Upper lobe of left lung (tissue), 4 donors: ENCODE data around the gene CITED4.

Source experiments
- EP300 ChIP-seq, 4 donors: sonication (generic); formaldehyde crosslinking; IDR thresholded peaks; one replicate each; pipeline ENCODE4 v1.5.1; 2017; ENCODE audit warnings: antibody characterized with exemption in 4 of 4, control low read depth in 2 of 4
- POLR2A ChIP-seq, 4 donors: fragments of 450-650 bp; IDR thresholded peaks; one replicate each; pipeline ENCODE4 v1.5.1; 2016 to 2017; ENCODE audit warnings: antibody characterized with exemption in 4 of 4, mild to moderate bottlenecking in 2 of 4
- POLR2AphosphoS5 ChIP-seq, 2 donors: sonication (generic); formaldehyde crosslinking; IDR thresholded peaks; one replicate each; pipeline ENCODE4 v1.5.1; 2017; ENCODE audit warnings: antibody characterized with exemption in 2 of 2
- TF ChIP-seq, protein P1 (sequence below), 6 experiments: fragments of 450-650 bp in 4 of 6; fragments of 200-600 bp in 2 of 6; sonication (generic) in 2 of 6; IDR thresholded peaks; one replicate each; pipeline ENCODE4 v1.5.1; 2016 to 2019; ENCODE audit warnings: antibody characterized with exemption in 6 of 6

DNA sequence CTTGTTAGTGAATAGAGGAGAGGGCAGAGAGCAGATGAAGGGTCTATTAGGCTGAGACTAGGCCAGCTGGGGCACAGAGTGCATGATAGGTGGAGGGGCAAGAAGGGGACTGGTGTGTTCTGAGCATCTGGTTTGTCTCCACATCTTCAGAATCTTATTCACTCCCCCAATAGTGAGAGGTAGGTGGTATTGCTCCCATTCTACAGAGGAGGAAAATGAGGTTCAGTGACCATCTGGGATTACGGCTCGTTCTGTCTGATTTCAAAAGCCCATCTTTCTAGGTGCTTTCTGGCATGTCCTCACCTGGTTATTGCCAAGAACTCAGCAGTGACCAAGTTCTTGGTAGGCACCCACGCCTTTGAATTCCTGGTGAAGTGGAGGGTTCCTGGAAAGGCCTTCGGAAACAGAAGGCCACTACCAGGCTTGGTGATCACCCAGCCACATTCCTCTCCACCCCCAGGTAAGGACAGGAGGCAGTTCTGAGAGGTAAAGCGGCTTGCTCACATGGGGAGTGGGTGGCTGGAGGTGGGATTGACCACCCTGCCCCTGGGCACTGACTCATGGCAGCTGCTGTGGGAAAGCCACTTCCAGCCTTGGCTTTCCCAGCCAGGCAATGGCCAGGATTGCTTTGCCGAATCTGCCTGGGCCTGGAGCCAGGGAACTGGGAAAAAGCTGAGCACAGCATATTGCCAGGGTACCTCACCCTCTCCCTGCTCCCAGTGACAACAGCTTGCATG is 18.8 kb upstream of the CITED4 start:
- TF ChIP-seq, protein P1, sequence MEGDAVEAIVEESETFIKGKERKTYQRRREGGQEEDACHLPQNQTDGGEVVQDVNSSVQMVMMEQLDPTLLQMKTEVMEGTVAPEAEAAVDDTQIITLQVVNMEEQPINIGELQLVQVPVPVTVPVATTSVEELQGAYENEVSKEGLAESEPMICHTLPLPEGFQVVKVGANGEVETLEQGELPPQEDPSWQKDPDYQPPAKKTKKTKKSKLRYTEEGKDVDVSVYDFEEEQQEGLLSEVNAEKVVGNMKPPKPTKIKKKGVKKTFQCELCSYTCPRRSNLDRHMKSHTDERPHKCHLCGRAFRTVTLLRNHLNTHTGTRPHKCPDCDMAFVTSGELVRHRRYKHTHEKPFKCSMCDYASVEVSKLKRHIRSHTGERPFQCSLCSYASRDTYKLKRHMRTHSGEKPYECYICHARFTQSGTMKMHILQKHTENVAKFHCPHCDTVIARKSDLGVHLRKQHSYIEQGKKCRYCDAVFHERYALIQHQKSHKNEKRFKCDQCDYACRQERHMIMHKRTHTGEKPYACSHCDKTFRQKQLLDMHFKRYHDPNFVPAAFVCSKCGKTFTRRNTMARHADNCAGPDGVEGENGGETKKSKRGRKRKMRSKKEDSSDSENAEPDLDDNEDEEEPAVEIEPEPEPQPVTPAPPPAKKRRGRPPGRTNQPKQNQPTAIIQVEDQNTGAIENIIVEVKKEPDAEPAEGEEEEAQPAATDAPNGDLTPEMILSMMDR (IDR thresholded peaks at IDR 0.05): no peak
- TF ChIP-seq POLR2A (IDR thresholded peaks at IDR 0.05): no peak
- no peak for TF ChIP-seq POLR2AphosphoS5 (IDR thresholded peaks at IDR 0.05)
- TF ChIP-seq EP300 (IDR thresholded peaks at IDR 0.05): no peak
